ENCODE data around the gene DYNC1I1. TPM values are rescaled to one million over a fixed set of nuclear protein-coding genes. Genes with fewer than 3 reads are reported as not detected.

DYNC1I1 gene
- total RNA-seq, 1 donor from 2014 or later: 0.79 TPM

- H3K4me1 Mint-ChIP-seq: no peaks in the 10 kb centered on the region
- no peaks in the 10 kb centered on the region for H3K4me1 ChIP-seq
These were observed 153.6 kb downstream of the DYNC1I1 start for GRCh38 chr7:95925971-95926370.

GRCh38 chr7:95927756-95928155 lies 155.4 kb downstream of the DYNC1I1 start:
- TF ChIP-seq EZH2phosphoT487 (IDR thresholded peaks at IDR 0.05) (no peak), EZH2 (IDR thresholded peaks at IDR 0.05) (no peak), CTCF (IDR thresholded peaks at IDR 0.05) (no peak)
- H3K9ac ChIP-seq: no peak overlapping the region
- no peaks in the 10 kb centered on the region for H4K20me1 ChIP-seq (ENCODE audit: low read depth)
- H3K4me1 Mint-ChIP-seq: no peaks in the 10 kb centered on the region
- no peak overlapping the region for H3K4me3 ChIP-seq
- H3K79me2 ChIP-seq (ENCODE audit: low read depth): no peaks in the 10 kb centered on the region
- H3K27ac Mint-ChIP-seq: no peak overlapping the region
- no peaks in the 10 kb centered on the region for H3K36me3 ChIP-seq
- H3K4me3 Mint-ChIP-seq: no peak overlapping the region
- no peak for DNase-seq (ENCODE audit: low spot score)
- H3K9me3 Mint-ChIP-seq: no peaks in the 10 kb centered on the region
- no peaks in the 10 kb centered on the region for H3K27me3 ChIP-seq
- H3K27me3 Mint-ChIP-seq (ENCODE audit: insufficient read depth, low read depth): no peaks in the 10 kb centered on the region
- no peak overlapping the region for H3K4me2 ChIP-seq
- H3K36me3 Mint-ChIP-seq: no peaks in the 10 kb centered on the region
- no peak overlapping the region for H3K27ac ChIP-seq
- H3K9me3 ChIP-seq (ENCODE audit: low read depth): no peaks in the 10 kb centered on the region
- H3K4me1 ChIP-seq: no peaks in the 10 kb centered on the region
- H3F3A ChIP-seq (ENCODE audit: low read depth): no peaks in the 10 kb centered on the region
- peak overlapping the region; percentile 6 for H2AFZ ChIP-seq (replicated peaks)

More at GRCh38 chr7:95925971-95926370, 153.6 kb downstream of the DYNC1I1 start:
- no peaks in the 10 kb centered on the region for H3F3A ChIP-seq (ENCODE audit: low read depth)
- H3K79me2 ChIP-seq (ENCODE audit: low read depth): no peaks in the 10 kb centered on the region
- no peaks in the 10 kb centered on the region for H3K36me3 ChIP-seq
- no peaks in the 10 kb centered on the region for H3K27me3 Mint-ChIP-seq (ENCODE audit: insufficient read depth, low read depth)
- H3K4me2 ChIP-seq: no peak overlapping the region
- no peak overlapping the region for H3K4me3 Mint-ChIP-seq
- TF ChIP-seq EZH2phosphoT487 (IDR thresholded peaks at IDR 0.05) (no peak), CTCF (IDR thresholded peaks at IDR 0.05) (no peak), EZH2 (IDR thresholded peaks at IDR 0.05) (no peak)
- H3K27ac ChIP-seq: no peak overlapping the region
- no peak overlapping the region for H3K27ac Mint-ChIP-seq
- no peaks in the 10 kb centered on the region for H3K9me3 Mint-ChIP-seq
- H2AFZ ChIP-seq (replicated peaks): no peak overlapping the region
- H3K36me3 Mint-ChIP-seq: no peaks in the 10 kb centered on the region
- no peaks in the 10 kb centered on the region for H4K20me1 ChIP-seq (ENCODE audit: low read depth)
- no peak for DNase-seq (ENCODE audit: low spot score)
- H3K27me3 ChIP-seq: no peaks in the 10 kb centered on the region
- no peak overlapping the region for H3K9ac ChIP-seq
- no peaks in the 10 kb centered on the region for H3K9me3 ChIP-seq (ENCODE audit: low read depth)
- H3K4me3 ChIP-seq: no peak overlapping the region

GRCh38 chr7:95929710-95930280 lies 157.4 kb downstream of the DYNC1I1 start:
- no peak for TF ChIP-seq EZH2 (IDR thresholded peaks at IDR 0.05)

GRCh38 chr7:95931460-95932232 lies 159.3 kb downstream of the DYNC1I1 start:
- no peak overlapping the region for H3K4me3 Mint-ChIP-seq
- H3K36me3 ChIP-seq: no peaks in the 10 kb centered on the region
- no peaks in the 10 kb centered on the region for H3K4me1 ChIP-seq
- H3K4me2 ChIP-seq: no peak overlapping the region
- H3K79me2 ChIP-seq (ENCODE audit: low read depth): no peaks in the 10 kb centered on the region
- TF ChIP-seq EZH2phosphoT487 (IDR thresholded peaks at IDR 0.05) (no peak), CTCF (IDR thresholded peaks at IDR 0.05) (no peak), EZH2 (IDR thresholded peaks at IDR 0.05) (no peak)
- no peak overlapping the region for H3K27ac Mint-ChIP-seq
- no peaks in the 10 kb centered on the region for H4K20me1 ChIP-seq (ENCODE audit: low read depth)
- H3K9me3 Mint-ChIP-seq: no peaks in the 10 kb centered on the region
- H3K4me3 ChIP-seq: no peak overlapping the region
- H3F3A ChIP-seq (ENCODE audit: low read depth): no peaks in the 10 kb centered on the region
- H3K36me3 Mint-ChIP-seq: no peaks in the 10 kb centered on the region
- H3K9ac ChIP-seq: no peak overlapping the region
- H3K27ac ChIP-seq: no peak overlapping the region
- no peak for DNase-seq (ENCODE audit: low spot score)
- H3K27me3 ChIP-seq: no peaks in the 10 kb centered on the region
- no peaks in the 10 kb centered on the region for H3K9me3 ChIP-seq (ENCODE audit: low read depth)
- no peaks in the 10 kb centered on the region for H3K4me1 Mint-ChIP-seq
- no peak overlapping the region for H2AFZ ChIP-seq (replicated peaks)
- no peaks in the 10 kb centered on the region for H3K27me3 Mint-ChIP-seq (ENCODE audit: insufficient read depth, low read depth)

More at GRCh38 chr7:95929710-95930280, 157.4 kb downstream of the DYNC1I1 start:
- no peaks in the 10 kb centered on the region for H3F3A ChIP-seq (ENCODE audit: low read depth)
- no peak overlapping the region for H2AFZ ChIP-seq (replicated peaks)
- Mint-ChIP-seq H3K9me3 (no peaks in the 10 kb centered on the region), H3K27me3 (ENCODE audit: insufficient read depth, low read depth) (no peaks in the 10 kb centered on the region), H3K27ac (no peak overlapping the region), H3K4me3 (no peak overlapping the region), H3K4me1 (no peaks in the 10 kb centered on the region), H3K36me3 (no peaks in the 10 kb centered on the region)
- no peaks in the 10 kb centered on the region for H3K36me3 ChIP-seq
- H4K20me1 ChIP-seq (ENCODE audit: low read depth): no peaks in the 10 kb centered on the region
- no peak overlapping the region for H3K4me2 ChIP-seq
- H3K27ac ChIP-seq: no peak overlapping the region
- no peaks in the 10 kb centered on the region for H3K79me2 ChIP-seq (ENCODE audit: low read depth)
- no peaks in the 10 kb centered on the region for H3K27me3 ChIP-seq
- no peaks in the 10 kb centered on the region for H3K4me1 ChIP-seq
- DNase-seq (ENCODE audit: low spot score): no peak
- no peaks in the 10 kb centered on the region for H3K9me3 ChIP-seq (ENCODE audit: low read depth)
- H3K4me3 ChIP-seq: no peak overlapping the region
- no peak overlapping the region for H3K9ac ChIP-seq
